K562 (cell line): ENCODE data around the gene PLXNB2. TPM values are rescaled to one million over a fixed set of nuclear protein-coding genes. Genes with fewer than 3 reads are reported as not detected.

Experiments used
- ATAC-seq: fragments of 200-7000 bp; cut with Tn5 transposase; 3 replicates; pipeline ENCODE4 v1.9.1; 2020; ENCODE audit warnings: moderate library complexity
- BruUV-seq: library from RNA; stranded (reverse); fragments of 400-500 nt; replicated peaks from 2 replicates; lab custom pipeline; 2021; lab: Mats Ljungman, UMichigan
- CTCF ChIA-PET: fragments of 300-600 bp; formaldehyde crosslinking; extraction: SDS; loops from one replicate; lab custom pipeline; 2021; ENCODE audit warnings: low intra/inter-chr PET ratio; lab: Yijun Ruan, JAX
- POLR2A ChIA-PET: fragments of 300-600, 350-650 bp; sonication (Branson Sonifier 250); formaldehyde crosslinking; extraction: SDS; loops from one replicate; lab custom pipeline; 2021; ENCODE audit warnings: antibody characterized with exemption, inconsistent platforms; lab: Yijun Ruan, JAX
- DNase-seq, 4 experiments: peaks; one replicate each; pipeline versions ENCODE4 v3.0.0 to v3.0.0-alpha.2; 2011 to 2018; ENCODE audit warnings: low spot score in 3 of 4, mixed read lengths in 3 of 4; ENCODE audit errors: extremely low read depth in 1 of 4
- FAIRE-seq: peaks from 2 replicates; lab custom pipeline; 2011; peaks lifted over from hg19 to GRCh38; lab: Jason Lieb, UNC
- H2AFZ ChIP-seq: 2 replicates; pipeline ENCODE4 v1.6.0; 2011; ENCODE audit warnings: low read depth, low read length, control low read depth, inconsistent platforms
- H3K27ac ChIP-seq: fragments of 200-600 bp; 3 replicates; pipeline ENCODE4 v1.8.0; 2011; ENCODE audit warnings: low read depth, mild to moderate bottlenecking, control low read depth, inconsistent platforms, low read length, moderate library complexity, mixed read lengths; ENCODE audit errors: extremely low read depth
- H3K27me3 ChIP-seq, 2 experiments: fragments of 300-600 bp in 1 of 2; 2 replicates in 1 of 2; 3 replicates in 1 of 2; pipeline versions ENCODE4 v1.6.0 to v1.8.0; 2011; ENCODE audit warnings: inconsistent platforms in 2 of 2, low read length in 2 of 2, mild to moderate bottlenecking in 1 of 2, mixed read lengths in 1 of 2, moderate library complexity in 1 of 2; ENCODE audit not compliant: control insufficient read depth in 2 of 2, insufficient read depth in 2 of 2
- H3K36me3 ChIP-seq: fragments of 300-600 bp; 3 replicates; pipeline ENCODE4 v1.8.0; 2011; ENCODE audit warnings: mild to moderate bottlenecking, low read length, inconsistent platforms; ENCODE audit not compliant: control insufficient read depth, insufficient read depth
- H3K4me1 ChIP-seq, 2 experiments: fragments of 200-600 bp in 1 of 2; replicated peaks in 1 of 2; 2 replicates in 1 of 2; 3 replicates in 1 of 2; pipeline versions ENCODE4 v1.5.1 to v1.8.0; 2011; ENCODE audit warnings: inconsistent platforms in 2 of 2, low read length in 2 of 2, mild to moderate bottlenecking in 1 of 2, mixed read lengths in 1 of 2, moderate library complexity in 1 of 2; ENCODE audit not compliant: control insufficient read depth in 2 of 2, insufficient read depth in 2 of 2
- H3K4me2 ChIP-seq: 2 replicates; pipeline ENCODE4 v1.6.1; 2011; ENCODE audit warnings: low read length, control low read depth, inconsistent platforms, mixed read lengths; ENCODE audit not compliant: insufficient read depth
- H3K4me3 ChIP-seq: fragments of 200-600 bp; sonication (generic), shearing (Covaris generic); 2 replicates; pipeline ENCODE4 v1.5.1; 2016; ENCODE audit warnings: control low read depth, inconsistent platforms
- H3K79me2 ChIP-seq: fragments of 200-600 bp; 3 replicates; pipeline ENCODE4 v1.8.0; 2011; ENCODE audit warnings: low read length, inconsistent platforms; ENCODE audit not compliant: control insufficient read depth, insufficient read depth
- H3K9ac ChIP-seq, 2 experiments: 2 replicates each; pipeline versions ENCODE4 v1.6.0 to v1.6.1; 2011; ENCODE audit warnings: low read depth in 2 of 2, low read length in 2 of 2, control low read depth in 1 of 2, inconsistent platforms in 1 of 2, mild to moderate bottlenecking in 1 of 2, mixed read lengths in 1 of 2; ENCODE audit not compliant: insufficient read depth in 1 of 2
- H3K9me1 ChIP-seq: one replicate; pipeline ENCODE4 v1.6.0; 2011; ENCODE audit warnings: inconsistent platforms, mild to moderate bottlenecking, low read length, moderate library complexity; ENCODE audit not compliant: control insufficient read depth, insufficient read depth
- H3K9me3 ChIP-seq: replicated peaks from 2 replicates; pipeline ENCODE4 v1.5.1; 2011; ENCODE audit warnings: low read depth, low read length, inconsistent platforms; ENCODE audit not compliant: control insufficient read depth, insufficient read depth
- H4K20me1 ChIP-seq: replicated peaks from 2 replicates; pipeline ENCODE4 v1.6.1; 2011; ENCODE audit warnings: low read length, inconsistent platforms, mixed read lengths; ENCODE audit not compliant: control insufficient read depth, insufficient read depth
- GABPA ChIP-seq: fragments of 200-800 bp; sonication (Bioruptor generic); conservative IDR thresholded peaks from 2 replicates; pipeline ENCODE4 v1.6.1; 2016; ENCODE audit warnings: low read depth, missing genetic modification characterization, missing compliant biosample characterization
- HMG20B ChIP-seq: fragments of 250-450 bp; sonication (Bioruptor Pico); IDR thresholded peaks from 2 replicates; pipeline ENCODE4 v1.5.0; 2021; ENCODE audit warnings: mild to moderate bottlenecking
- MBD2 ChIP-seq: sonication (generic); IDR thresholded peaks from 2 replicates; pipeline ENCODE4 v1.6.1; 2016; ENCODE audit warnings: low read depth, borderline replicate concordance
- PRMT5 ChIP-seq: sonication (generic); formaldehyde crosslinking; IDR thresholded peaks from 2 replicates; pipeline ENCODE4 v1.5.0; 2020; ENCODE audit warnings: missing genetic modification reagents
- SMARCA4 ChIP-seq: fragments of 450-650 bp; IDR thresholded peaks from 2 replicates; pipeline ENCODE4 v1.6.1; 2016
- WGBS: fragments of 100-300 bp; shearing (Covaris generic); methylation state at CpG from one replicate; pipeline ENCODE4 v1.1.6; 2016; ENCODE audit warnings: low coverage, mixed read lengths; ENCODE audit not compliant: insufficient coverage; ENCODE audit errors: missing lambda C conversion rate; 5-methylcytosine and 5-hydroxymethylcytosine counted together
- in situ Hi-C: fragments of 300-500 bp; cut with MboI; formaldehyde crosslinking; loops from 4 replicates; pipeline ENCODE4 v1.15.0; 2018; ENCODE audit warnings: inconsistent platforms, mixed read lengths
- intact Hi-C: fragments of 100-400 bp; cut with micrococcal nuclease; formaldehyde crosslinking; loops from 2 replicates; pipeline ENCODE4 v1.14.2; 2022
- polyA plus RNA-seq, 8 experiments: library from polyadenylated mRNA; depleted of rRNA in 4 of 8; stranded (reverse) in 5 of 8; unstranded in 3 of 8; fragments of >200 nt; fragmentation: Nextera tagmentation in 2 of 8; fragmentation: Illumina TruSeq in 1 of 8; extraction: Ambion mirVana in 2 of 8; extraction: Trizol in 1 of 8; gene quantifications; 2 replicates each; pipeline versions ENCODE4 v1.2.1 to v1.2.3, GENCODE V29; 2011 to 2014; ENCODE audit warnings: inconsistent platforms in 1 of 8, missing spikeins in 1 of 8
- total RNA-seq, 7 experiments: library from RNA; depleted of rRNA in 6 of 7; stranded (reverse); fragments of >200 nt in 6 of 7; fragmentation: Illumina TruSeq in 2 of 7; extraction: Trizol in 2 of 7; gene quantifications; 2 replicates each; pipeline versions ENCODE4 v1.2.1 to v1.2.3, GENCODE V29; 2011 to 2021; ENCODE audit warnings: low replicate concordance in 1 of 7
- TF ChIP-seq, protein P1 (sequence below): fragments of 250-450 bp; sonication (Bioruptor Pico); IDR thresholded peaks from 2 replicates; pipeline ENCODE4 v1.5.0; 2020; ENCODE audit warnings: mild to moderate bottlenecking
- TF ChIP-seq, protein P2 (sequence below): sonication (generic); formaldehyde crosslinking; IDR thresholded peaks from 2 replicates; pipeline ENCODE4 v1.9.0; 2022; ENCODE audit warnings: mild to moderate bottlenecking, missing genetic modification reagents
- TF ChIP-seq, protein P3 (sequence below): fragments of 150-350 bp; IDR thresholded peaks from 2 replicates; pipeline ENCODE4 v1.6.1; 2014; ENCODE audit warnings: low read depth, mild to moderate bottlenecking, low read length, borderline replicate concordance
- TF ChIP-seq, protein P4 (sequence below): fragments of 250-450 bp; sonication (Bioruptor Pico); IDR thresholded peaks from 2 replicates; pipeline ENCODE4 v1.4.0; 2020; ENCODE audit warnings: mild to moderate bottlenecking, moderate library complexity, borderline replicate concordance
- TF ChIP-seq, protein P5 (sequence below): fragments of 250-450 bp; sonication (Bioruptor Pico); IDR thresholded peaks from 2 replicates; pipeline ENCODE4 v1.4.0; 2020; ENCODE audit warnings: mild to moderate bottlenecking

Gene PLXNB2
- total and polyA plus RNA-seq, 9 of the 15 experiments (the other 6 are each of a cell fraction or from before 2014, with no cell fraction given) = 0.15 to 45.1 (median 13.6) TPM

DNA sequence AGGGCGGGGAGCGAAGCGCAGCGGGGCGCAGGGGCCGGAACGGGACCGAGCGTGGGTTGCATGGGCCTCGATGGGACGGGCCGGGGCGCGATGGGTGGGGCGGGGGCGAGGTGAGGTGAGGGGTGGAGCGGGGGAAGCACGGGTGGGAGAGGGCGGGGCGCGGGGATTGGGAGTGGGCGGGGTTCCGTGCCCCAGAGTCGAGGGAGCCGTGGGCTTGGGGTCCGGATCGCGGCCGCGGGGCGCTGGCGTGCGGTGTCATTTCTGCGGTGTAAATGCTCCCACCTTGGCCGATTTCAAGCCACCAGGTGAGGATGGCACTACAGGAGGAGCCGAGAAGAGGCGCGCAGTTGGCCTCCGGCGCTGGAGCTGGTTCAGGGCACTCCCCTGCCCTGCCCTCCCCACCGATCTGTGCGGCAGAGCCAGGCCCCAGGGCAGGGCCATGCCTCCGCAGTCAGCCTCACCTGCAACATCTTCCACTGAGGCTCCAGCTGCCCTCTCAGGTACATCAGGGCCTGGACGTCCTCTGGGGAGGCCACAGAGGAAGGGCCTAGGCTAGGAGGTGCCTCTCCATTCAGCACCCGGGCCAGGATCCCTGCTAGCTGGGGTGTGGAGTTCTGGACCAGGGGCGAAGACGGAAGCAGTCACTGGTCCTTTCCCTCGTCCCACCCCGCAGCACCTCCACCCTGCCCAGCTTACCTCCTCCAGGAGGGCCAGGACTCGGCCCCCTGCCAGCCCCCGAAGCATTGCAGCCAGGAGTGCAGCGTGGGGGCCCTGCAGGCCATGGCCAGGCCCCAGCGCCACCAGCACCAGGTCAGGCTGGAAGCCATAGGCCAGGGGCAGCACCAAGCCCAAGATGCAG is 62.0 kb downstream of the PLXNB2 start:
- Histone ChIP-seq H3K4me1 (peaks cover 9 to 65% of the 10 kb centered on the region in 2 experiments), H3K9me3 (no peaks in the 10 kb centered on the region), H3K36me3 (peaks cover 37% of the 10 kb centered on the region; the same call in 2 of the 3 replicates), H3K27me3 (no peaks in the 10 kb centered on the region), H3K27ac (peak overlapping the region; percentile 81), H4K20me1 (peaks cover 11% of the 10 kb centered on the region), H3K79me2 (peaks cover 68% of the 10 kb centered on the region), H3K9ac (peak overlapping the region; percentile 80 to 93), H3K4me2 (peak overlapping the region; percentile 79), H2AFZ (peak overlapping the region; percentile 77), H3K9me1 (no peaks in the 10 kb centered on the region), H3K4me3 (peak overlapping the region; percentile 76)
- ATAC-seq (peak; percentile 23), DNase-seq (peak in 2 of 4 experiments; percentile 59 to 64), FAIRE-seq (no peak)
- TSS peak; percentile 80 for BruUV-seq
- intact Hi-C loops = no loop called here
- WGBS = 14% methylated on average over 16 of the region's 53 CpGs
- in situ Hi-C loops = no loop called here
- ChIA-PET POLR2A (interaction anchor here (0.8 kb wide), 1 partner anchor 11 kb away, joined by 3 read pairs; no protein-coding TSS in a partner anchor), CTCF (no interaction called here)
- TF ChIP-seq PRMT5 (CRISPR knock-in tag) (no peak), GABPA (tag) (peak; percentile 6), SMARCA4 (no peak), MBD2 (no peak), HMG20B (no peak)
- TF ChIP-seq, protein P1, sequence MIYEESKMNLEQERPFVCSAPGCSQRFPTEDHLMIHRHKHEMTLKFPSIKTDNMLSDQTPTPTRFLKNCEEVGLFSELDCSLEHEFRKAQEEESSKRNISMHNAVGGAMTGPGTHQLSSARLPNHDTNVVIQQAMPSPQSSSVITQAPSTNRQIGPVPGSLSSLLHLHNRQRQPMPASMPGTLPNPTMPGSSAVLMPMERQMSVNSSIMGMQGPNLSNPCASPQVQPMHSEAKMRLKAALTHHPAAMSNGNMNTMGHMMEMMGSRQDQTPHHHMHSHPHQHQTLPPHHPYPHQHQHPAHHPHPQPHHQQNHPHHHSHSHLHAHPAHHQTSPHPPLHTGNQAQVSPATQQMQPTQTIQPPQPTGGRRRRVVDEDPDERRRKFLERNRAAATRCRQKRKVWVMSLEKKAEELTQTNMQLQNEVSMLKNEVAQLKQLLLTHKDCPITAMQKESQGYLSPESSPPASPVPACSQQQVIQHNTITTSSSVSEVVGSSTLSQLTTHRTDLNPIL = no peak
- TF ChIP-seq, protein P2, sequence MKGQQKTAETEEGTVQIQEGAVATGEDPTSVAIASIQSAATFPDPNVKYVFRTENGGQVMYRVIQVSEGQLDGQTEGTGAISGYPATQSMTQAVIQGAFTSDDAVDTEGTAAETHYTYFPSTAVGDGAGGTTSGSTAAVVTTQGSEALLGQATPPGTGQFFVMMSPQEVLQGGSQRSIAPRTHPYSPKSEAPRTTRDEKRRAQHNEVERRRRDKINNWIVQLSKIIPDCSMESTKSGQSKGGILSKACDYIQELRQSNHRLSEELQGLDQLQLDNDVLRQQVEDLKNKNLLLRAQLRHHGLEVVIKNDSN (CRISPR knock-in tag) = no peak
- TF ChIP-seq, protein P3, sequence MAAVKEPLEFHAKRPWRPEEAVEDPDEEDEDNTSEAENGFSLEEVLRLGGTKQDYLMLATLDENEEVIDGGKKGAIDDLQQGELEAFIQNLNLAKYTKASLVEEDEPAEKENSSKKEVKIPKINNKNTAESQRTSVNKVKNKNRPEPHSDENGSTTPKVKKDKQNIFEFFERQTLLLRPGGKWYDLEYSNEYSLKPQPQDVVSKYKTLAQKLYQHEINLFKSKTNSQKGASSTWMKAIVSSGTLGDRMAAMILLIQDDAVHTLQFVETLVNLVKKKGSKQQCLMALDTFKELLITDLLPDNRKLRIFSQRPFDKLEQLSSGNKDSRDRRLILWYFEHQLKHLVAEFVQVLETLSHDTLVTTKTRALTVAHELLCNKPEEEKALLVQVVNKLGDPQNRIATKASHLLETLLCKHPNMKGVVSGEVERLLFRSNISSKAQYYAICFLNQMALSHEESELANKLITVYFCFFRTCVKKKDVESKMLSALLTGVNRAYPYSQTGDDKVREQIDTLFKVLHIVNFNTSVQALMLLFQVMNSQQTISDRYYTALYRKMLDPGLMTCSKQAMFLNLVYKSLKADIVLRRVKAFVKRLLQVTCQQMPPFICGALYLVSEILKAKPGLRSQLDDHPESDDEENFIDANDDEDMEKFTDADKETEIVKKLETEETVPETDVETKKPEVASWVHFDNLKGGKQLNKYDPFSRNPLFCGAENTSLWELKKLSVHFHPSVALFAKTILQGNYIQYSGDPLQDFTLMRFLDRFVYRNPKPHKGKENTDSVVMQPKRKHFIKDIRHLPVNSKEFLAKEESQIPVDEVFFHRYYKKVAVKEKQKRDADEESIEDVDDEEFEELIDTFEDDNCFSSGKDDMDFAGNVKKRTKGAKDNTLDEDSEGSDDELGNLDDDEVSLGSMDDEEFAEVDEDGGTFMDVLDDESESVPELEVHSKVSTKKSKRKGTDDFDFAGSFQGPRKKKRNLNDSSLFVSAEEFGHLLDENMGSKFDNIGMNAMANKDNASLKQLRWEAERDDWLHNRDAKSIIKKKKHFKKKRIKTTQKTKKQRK = no peak
- TF ChIP-seq, protein P4, sequence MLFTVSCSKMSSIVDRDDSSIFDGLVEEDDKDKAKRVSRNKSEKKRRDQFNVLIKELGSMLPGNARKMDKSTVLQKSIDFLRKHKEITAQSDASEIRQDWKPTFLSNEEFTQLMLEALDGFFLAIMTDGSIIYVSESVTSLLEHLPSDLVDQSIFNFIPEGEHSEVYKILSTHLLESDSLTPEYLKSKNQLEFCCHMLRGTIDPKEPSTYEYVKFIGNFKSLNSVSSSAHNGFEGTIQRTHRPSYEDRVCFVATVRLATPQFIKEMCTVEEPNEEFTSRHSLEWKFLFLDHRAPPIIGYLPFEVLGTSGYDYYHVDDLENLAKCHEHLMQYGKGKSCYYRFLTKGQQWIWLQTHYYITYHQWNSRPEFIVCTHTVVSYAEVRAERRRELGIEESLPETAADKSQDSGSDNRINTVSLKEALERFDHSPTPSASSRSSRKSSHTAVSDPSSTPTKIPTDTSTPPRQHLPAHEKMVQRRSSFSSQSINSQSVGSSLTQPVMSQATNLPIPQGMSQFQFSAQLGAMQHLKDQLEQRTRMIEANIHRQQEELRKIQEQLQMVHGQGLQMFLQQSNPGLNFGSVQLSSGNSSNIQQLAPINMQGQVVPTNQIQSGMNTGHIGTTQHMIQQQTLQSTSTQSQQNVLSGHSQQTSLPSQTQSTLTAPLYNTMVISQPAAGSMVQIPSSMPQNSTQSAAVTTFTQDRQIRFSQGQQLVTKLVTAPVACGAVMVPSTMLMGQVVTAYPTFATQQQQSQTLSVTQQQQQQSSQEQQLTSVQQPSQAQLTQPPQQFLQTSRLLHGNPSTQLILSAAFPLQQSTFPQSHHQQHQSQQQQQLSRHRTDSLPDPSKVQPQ = no peak
- TF ChIP-seq, protein P5, sequence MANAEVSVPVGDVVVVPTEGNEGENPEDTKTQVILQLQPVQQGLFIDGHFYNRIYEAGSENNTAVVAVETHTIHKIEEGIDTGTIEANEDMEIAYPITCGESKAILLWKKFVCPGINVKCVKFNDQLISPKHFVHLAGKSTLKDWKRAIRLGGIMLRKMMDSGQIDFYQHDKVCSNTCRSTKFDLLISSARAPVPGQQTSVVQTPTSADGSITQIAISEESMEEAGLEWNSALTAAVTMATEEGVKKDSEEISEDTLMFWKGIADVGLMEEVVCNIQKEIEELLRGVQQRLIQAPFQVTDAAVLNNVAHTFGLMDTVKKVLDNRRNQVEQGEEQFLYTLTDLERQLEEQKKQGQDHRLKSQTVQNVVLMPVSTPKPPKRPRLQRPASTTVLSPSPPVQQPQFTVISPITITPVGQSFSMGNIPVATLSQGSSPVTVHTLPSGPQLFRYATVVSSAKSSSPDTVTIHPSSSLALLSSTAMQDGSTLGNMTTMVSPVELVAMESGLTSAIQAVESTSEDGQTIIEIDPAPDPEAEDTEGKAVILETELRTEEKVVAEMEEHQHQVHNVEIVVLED = no peak
